Activated CD4-positive, alpha-beta T cell treated with anti-CD3 and anti-CD28 coated beads, Interleukin-2, amount 50 U/mL, for 16 hours (primary cell): ENCODE measurements around the gene UPF1.
"Not testable (repeated sequence)": the region's sequence is repeated elsewhere in the genome, so short reads cannot be mapped to it uniquely, and the experiment has no call there.

Experiments
- DNase-seq: peaks from one replicate; pipeline ENCODE4 v3.0.0-alpha.2; 2020

Gene UPF1

DNA sequence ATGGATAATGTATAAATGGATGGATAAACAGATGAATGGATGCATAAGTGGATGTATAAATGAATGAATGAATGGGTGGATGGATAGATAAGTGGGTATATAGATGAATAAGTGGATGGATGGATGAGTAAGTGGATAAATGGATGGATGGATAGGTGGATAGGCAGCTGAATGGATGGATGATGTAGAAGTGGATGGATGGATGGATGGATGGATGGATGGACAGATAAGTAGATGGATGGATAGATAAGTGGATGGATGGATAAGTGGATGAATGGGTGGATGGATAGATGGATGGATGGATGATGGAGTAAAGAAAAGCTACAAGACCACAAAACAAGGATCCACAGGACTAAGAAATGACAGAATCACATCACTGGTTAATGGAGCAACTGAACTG lies 31.7 kb upstream of the UPF1 start:
- DNase-seq, result no peak

DNA sequence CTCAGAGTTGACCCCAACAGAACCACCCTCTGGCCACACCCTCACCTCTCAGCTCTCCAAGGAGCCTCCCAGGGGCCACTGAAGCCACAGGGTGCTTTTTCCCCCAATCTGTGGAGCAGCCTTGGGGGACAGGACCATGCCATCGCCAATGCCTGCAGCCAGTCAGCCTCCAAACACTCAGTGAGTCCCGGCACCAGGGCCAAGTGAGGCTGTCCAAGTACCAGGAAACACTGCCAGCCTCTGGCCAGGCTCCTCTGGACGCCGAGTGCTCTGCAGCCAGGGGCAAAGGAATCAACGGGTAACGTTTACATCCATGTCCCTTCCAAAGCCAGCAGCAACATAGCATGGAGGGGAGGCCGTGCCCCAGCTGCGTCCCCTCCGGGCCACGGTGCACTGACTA lies 31.1 kb upstream of the UPF1 start:
- DNase-seq, result no peak

DNA sequence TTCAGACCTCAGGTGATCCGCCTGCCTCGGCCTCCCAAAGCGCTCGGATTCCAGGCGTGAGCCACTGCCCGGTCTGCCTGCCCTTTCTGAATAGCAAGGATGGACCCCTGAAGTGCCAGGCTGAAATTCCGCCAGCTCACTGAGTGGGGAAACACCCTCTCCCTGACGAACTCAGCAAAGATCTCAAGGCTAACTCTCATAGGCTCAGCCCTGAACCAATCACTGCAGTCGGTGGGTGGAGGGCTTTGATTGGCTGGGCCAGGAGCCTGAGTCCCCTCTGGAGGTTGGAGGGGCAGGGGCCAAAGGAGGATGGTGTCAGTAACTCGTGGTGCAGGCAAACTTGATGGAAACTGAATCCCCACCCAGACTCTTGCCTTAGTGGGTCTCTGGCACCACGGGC lies 29.4 kb upstream of the UPF1 start:
- no peak for DNase-seq

DNA sequence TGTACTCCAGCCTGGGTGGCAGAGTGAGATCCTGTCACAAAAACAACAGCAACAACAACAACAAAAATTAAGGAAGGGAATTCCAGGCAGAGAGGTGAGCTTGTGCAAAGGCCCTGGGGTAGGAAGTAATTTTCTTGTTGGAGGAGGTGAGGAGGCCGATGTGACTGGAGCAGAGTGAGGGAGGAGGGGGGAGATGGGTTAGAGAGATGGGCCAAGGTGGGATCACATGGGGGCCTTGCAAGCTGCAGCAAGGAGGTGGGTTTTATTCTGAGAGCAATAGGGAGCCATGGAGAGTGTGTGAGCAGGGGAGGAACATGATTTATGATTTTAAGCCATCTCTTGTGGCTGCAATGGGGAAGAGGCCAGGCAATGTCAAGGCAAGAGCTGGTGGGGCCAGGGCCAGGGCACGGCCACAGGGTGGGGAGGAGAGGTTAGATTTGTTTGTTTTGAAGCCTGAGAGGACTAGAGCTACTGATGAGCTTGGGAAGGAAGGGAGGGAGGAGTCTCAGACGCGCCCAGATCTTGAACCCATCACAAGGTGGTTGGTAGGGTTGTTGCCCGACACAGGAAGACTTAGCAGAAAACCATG lies 28.1 kb upstream of the UPF1 start:
- DNase-seq, result no peak

DNA sequence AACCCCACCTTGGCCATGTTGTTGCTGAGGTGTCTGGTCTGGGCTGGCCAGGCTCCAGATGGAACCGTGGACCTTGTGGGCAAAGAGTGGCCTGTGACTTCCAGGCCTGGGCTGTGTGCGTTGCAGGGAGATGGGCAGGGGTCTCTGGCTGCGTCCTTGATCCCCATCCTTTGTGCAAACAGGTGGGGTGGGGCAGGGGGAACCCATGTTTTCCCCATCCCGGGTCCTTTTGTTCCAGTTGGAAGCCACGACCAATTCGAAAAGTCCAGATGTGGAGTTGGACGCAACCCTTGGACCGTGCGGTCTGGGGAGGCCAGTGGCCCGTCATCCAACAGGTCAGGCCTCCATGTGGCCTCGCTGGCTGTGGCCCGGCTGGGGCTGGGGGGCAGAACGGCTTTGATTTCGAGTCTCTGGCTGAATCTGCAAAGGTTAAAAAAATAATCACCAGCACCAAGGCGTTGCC lies 27.6 kb upstream of the UPF1 start:
- no peak for DNase-seq

DNA sequence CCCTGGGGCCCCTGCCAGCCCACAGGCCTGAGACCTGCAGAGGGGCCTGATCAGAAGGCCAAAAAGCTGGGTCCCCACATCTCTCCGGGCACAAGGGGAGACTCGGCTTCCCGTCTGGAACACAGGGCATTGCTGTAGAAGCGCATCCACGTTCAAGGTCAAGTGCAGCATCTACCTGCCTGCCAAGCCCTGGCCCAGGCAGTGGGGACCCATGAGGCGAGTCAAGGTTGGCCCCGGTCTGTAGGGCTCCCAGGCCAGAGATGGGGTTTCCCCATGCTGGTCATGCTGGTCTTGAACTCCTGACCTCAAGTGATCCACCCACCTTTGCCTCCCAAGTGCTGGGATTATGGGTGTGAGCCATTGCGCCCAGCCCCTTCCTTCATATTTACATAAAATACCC lies 27.1 kb upstream of the UPF1 start:
- DNase-seq, result no peak

DNA sequence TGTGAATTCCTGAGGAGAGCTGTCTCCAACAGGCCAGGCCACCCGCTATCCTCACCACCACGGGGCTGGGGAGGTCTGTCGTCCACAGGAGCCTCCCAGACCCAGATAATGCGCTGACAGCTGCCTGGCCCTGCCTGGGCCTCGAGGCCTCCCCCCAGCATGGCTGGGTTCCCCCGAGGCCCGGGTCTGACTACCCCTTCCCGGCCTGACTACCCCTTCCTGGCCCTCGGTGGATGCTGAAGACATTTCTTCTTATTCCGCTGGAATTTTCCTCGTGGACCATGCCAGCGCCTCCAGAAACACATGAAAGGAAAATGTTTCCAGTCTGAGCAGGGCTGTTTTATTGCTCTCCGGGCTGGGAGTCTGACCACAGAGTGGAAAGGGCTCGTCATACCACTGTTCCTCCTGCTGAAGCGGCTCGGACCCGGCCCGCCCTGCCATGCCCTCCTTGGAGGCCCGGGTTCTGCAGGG lies 23.9 kb upstream of the UPF1 start:
- DNase-seq, result no peak

DNA sequence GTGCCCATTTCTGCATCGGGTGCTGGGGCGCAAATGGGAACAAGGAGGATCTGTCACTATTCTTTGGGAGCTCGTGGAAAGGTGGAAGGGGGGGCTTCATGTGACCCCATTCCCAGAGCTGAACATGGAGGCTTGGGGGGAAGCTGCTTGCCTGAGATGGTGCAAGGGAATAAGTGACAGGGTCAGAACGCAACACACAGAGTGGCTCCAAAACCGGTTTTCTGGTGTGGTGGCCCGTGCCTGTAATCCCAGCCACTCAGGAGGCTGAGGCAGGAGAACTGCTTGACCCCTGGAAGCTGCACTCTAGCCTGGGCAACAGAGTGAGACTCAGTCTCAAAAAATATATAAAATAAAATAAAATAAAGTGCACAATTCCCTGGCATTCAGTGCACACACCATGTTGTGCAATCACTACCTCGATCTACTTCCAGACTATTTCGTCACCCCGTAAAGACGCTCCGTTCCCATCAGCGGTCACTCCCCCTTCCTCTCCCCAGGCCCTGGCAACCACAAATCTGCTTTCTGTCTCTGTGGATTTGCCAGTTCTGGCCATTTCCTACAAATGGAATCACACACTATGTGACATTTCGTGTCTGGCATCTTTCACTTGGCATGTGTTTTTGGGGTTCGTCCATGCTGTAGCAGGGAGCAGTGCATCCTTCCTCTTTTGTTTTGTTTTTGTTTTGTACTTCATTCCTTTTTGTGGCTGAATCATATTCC lies 22.4 kb upstream of the UPF1 start:
- no peak for DNase-seq

DNA sequence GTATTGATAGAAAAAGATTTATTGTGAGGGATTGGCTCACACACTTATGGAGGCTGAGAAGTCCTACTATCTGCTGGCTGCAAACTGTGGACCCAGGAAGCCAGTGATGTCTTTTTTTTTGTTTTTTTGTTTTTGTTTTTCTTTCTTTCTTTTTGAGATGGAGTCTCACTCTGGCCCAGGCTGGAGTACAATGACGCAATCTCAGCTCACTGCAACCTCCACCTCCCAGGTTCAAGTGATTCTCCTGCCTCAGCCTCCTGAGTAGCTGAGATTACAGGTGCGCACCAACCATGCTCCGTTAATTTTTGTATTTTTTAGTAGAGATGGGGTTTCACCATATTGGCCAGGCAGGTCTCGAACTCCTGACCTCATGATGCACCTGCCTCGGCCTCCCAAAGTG lies 20.1 kb upstream of the UPF1 start:
- not testable (repeated sequence) for DNase-seq

DNA sequence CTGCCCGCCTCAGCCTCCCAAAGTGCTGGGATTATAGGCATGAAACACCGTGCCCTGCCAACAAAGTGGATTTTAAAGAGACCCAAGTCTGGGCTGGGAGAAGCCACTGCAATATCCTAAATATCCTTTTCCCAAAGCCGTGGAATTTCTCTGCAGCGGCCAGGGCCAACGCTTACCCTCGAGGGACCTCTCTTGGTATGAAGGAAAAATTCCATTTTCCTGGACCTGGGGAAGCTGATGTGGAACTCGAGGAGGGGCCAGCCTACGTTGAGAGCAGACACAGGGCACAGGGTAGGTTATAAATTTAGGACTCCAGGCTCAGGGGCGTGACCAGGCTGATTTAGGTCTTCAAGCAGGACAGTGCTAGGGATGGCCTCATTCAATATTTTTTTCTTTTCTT lies 17.7 kb upstream of the UPF1 start:
- no peak for DNase-seq

DNA sequence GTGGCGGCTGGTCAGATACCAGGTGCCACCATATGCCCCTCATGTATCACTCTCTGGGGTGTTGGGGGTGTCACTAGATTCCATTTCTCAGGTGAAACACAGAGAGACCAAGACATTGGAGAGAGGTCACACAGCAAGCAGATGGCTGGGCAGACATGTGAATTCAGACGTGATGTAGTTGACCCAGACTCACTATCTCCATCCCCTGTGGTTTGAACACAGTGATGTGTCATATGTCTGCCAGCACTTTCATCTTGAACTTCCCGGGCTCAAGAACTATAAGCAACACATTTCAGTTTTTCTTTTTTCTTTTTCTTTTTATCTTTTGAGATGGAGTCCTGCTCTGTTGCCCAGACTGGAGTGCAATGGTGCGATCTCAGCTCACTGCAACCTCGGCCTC lies 16.1 kb upstream of the UPF1 start:
- DNase-seq, result no peak

DNA sequence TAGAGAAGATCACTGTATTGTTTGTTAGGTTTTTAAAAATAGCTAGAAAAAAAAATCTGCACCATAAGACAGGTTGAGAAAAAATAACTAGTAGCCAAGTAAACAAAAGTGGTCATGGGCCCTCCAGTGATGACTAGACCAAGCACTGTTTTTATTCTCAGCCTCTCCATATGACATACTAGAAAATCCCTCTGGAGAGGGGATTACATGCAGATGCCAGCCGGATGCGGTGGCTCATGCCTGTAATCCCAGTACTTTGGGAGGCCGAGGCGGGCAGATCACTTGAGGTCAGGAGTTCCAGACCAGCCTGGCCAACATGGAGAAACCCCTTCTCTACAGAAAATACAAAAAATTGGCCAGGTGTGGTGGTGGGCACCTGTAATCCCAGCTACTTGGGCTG lies 15.1 kb upstream of the UPF1 start:
- DNase-seq, result not testable (repeated sequence)

DNA sequence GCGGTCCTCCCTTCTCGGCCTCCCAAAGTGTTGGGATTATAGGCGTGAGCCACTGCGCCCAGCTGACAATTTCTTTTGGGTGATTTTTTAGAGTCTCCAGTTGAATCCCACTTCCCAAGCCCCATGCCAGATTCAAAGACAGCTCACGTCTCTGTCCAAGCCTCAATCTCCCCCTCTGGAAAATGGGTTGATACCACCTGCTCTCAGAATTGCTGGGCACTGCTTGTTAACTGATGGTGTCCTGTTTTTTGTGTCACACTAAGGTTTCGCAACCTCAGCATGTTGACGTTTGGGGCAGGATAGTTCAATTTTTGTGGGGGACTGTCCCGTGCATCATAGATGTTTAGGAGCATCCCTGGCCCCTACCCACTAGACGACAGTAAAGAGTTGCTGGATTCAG lies 14.2 kb upstream of the UPF1 start:
- DNase-seq, result no peak

DNA sequence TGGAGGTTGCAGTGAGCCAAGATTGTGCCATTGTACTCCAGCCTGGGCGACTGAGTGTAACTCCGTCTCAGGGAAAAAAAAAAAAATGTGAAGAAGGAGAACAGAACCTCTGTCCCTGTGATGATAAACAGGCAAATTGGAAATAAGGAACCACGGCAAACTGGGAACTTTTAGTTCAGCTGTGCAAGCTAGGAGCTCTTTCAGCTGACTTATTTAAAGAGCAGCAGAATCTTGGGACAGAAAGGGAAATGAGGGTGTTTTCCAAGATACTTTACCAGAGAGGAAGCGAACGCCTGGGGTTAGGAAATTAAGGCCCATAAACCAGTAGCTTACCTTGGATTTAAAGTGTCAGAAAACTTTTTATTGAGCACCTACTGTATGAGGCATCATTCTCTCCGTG lies 3.0 kb upstream of the UPF1 start:
- no peak for DNase-seq

DNA sequence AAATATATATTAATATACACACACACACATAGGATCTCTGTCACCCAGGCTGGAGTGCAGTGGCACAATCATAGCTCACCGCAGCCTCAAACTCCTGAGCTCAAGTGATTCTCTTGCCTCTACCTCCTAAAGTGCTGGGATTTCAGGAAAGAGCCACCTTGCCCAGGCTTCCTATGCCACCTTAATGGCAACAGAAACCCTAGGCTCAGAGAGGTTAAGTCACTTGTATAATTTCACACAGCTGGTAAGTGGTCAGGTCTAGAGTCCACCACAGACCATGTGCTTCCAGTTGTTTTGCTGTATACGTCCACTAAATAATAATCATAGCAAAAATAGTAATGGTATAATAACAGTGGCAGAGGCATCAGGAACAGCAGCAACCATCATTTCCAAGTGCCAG lies 1.3 kb upstream of the UPF1 start:
- DNase-seq, result no peak

DNA sequence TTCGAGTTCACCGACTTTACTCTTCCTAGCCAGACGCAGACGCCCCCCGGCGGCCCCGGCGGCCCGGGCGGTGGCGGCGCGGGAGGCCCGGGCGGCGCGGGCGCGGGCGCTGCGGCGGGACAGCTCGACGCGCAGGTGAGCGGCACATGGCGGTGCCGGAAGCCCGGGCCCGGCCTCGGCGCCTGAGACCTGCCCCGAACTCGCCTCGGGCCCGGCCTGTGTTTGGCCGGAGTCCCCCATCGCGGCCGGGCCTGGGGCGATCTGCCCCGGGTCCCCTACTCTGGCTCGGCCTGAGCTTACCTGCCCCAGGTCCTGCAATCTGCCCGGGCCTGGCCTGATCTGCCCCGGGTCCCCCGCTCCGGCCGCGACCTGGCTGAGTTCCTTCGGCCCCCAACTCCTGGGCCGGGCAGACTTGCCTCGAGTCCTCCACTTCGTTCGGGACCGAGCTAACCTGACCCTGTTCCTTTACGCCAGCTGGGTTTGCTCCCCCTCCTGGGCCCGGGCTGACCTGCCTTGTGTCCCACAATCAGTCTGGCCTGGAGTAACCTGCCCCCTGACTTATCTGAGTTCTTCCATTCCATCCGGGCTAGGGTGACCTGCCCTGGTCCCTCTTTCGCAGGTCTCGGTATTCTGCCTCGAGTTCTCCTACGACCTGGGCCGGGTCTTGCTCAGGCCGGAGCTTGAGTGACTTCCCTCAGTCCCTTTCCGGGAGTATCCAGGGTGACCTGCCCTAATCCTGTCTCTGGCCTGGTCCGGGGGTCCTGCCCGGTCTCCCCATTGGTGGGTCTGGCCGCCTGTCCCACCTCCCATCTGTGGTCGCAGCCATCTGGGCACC lies 764 bp downstream of the UPF1 start:
- DNase-seq, result peak; percentile 35

DNA sequence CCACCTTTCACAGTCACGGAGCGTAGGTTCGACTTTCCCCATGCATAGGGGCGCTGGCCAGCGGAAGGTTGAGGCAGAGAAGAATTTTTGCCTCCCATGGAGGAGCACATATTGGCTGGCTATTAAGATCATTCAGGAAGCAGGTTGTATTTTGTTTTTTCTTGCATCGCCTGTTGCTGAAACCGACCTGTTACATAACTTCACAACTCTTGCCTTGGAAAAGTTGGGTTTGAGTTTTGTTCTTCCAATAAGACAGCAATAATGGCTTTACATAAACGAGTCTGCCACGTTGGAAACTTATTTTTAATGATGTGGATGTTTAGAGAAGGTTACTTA lies 1.4 kb downstream of the UPF1 start:
- no peak for DNase-seq

DNA sequence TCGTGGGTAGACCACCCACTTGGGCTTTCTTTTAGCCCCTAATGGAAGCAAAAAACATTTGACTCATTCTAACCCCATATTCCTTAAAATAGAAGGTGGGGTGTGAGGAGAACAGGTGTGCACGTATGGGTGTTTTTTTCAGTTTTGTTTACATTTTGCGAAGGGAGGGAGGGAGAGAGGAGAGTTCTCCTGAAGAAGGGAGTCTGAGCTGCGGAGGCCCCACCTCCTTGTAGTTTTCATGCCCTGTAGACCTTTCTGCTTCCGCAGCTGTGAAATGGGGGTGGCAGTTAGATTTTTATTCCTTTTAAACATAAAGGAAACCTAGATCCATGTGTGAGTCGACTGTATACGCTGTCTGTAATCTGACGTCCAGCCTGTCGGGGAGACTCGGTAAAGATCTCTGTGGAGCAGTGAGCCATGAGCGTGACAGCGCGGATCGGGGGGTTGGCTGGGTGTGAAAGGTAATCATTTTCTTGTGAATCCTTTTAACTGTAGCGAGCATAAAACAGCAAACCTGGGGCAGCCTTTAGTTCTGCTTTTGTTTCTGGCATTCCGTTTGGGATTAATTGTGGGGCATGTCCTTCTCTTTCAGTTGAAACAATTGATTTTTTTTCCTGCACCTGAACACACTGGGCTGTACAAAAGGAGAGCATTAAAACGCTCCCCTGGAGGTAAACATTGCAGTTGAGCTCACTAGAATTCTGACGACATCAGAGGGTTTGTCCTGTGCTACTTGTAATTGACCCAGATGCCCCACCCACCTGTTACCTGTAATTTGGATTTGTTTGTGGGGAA lies 2.3 kb downstream of the UPF1 start:
- DNase-seq, result no peak

DNA sequence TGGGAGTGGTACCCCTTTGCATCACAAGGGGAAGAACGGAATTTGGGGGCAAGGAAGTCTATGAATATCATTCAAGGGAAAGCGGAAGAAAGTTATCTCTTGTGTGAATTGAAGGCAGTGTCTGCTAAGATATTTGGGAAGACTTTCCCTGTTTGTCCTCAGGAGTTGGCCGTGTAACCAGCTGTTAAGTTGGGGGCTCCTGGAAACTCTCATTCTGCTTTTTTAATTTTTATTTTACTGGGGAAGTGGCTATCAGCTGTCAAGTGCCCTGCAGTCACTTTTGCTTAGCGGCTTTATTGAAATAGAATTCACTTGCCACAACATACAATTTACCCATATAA lies 2.9 kb downstream of the UPF1 start:
- no peak for DNase-seq

DNA sequence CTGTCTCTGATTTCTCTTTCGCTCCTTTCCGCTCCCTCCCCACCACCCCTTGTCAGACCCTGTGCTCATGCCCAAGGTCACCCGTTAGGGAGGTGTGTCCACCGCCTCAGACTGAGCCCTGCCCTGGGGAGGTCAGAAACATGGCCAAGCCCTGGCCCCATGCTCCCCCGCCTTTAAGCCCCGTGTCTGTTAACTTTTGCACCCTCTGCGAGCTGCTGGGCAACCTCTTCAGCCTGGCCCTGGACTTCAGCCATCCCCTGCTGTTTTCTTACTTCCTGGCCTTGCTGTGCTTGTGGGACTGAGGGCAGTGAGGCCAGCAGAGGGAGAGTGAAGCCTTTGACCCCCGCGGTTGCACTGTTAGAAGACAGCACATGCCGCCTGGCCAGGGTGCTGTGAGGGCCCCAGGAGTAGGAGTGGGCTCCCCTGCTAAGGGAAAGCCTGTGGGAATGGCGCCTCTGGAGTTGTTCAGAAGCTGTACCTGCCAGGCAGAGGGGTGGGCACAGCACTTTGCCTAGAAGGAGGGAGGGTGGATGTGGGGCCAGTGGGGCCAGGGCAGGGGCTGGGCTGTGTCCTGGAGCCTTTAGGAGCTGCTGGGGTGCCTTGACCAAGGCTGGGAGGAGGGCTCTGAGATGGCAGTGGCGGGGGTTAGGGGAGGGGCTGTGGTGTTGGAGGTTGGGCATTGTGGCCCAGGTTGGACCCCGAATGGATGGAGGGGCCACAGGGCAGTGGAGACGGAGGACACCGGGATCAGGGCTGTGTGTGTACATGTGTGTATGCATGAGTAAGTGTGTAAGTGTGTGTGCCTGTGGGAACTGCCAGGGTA lies 7.9 kb downstream of the UPF1 start:
- no peak for DNase-seq

DNA sequence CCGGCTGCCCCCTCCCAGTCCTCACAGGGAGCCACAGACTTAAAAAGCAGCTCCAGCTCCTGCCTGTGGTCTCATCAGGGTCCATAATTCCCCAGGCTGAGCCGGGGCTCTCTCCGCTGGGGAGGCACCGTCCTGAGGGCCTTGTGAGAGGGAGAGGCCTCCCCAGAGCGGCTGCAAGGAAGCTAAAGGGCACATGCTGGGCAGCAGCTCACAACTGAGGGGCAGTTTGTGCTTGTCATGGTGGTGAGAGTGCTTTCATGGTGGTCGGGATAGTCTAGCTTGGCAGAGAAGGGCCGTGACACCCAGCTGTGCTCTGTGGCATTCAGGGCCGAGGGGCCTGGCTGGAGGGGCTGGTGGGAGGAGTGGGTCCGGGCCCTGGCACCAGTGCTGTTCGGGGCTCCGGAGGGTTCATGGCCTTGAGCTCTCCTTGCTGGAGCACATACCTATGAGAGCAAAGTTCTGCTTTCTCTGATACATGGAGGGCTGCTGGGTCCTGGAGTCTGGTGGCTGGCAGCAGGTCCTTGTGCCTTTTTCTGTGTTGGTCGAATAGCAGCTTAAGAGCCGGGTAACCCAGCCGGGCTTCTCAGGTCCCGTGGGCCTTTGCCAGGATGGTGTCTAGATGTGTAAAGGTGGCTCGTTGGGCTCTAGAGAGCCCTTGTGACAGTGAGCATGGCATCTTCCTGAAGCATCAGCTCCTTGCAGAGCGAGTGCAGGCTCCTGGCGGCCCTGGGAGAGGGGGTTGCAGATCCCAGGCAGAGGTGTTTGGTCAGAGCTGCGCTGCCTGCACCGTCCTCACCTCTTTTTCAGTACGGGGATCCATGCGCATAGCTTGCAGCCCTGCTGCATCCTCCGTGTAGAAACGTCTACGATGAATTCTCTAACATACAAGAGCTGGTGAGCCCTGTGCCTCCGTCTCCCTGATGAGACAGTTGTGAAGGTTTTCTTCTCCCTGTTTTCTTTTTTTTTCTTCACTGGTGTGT lies 8.8 kb downstream of the UPF1 start:
- no peak for DNase-seq
